Astrocyte (in vitro differentiated cells and primary cell): ENCODE measurements around the gene S100P.

Experiments
- CTCF ChIP-seq: IDR thresholded peaks from 2 replicates; pipeline ENCODE4 v1.5.1; 2011; ENCODE audit warnings: low read depth, mild to moderate bottlenecking, inconsistent platforms, low read length, moderate library complexity; ENCODE audit not compliant: insufficient read depth
- EZH2 ChIP-seq: IDR thresholded peaks from 2 replicates; pipeline ENCODE4 v1.6.1; 2012; ENCODE audit warnings: mild to moderate bottlenecking, low read length, inconsistent platforms; ENCODE audit not compliant: insufficient read depth

- no peak for TF ChIP-seq CTCF
- no peak for TF ChIP-seq EZH2
Measured at GRCh38 chr4:6699388-6699787, 5.7 kb downstream of the S100P start.
